ENCODE results near the gene FECH.
"Not testable (repeated sequence)": the region's sequence is repeated elsewhere in the genome, so short reads cannot be mapped to it uniquely, and the experiment has no call there.

Gene FECH

GRCh38 chr18:57533868-57534510 is 52.5 kb downstream of the FECH start:
- DNase-seq (ENCODE audit: low read depth in 2 of 3, low spot score in 1 of 3) = no peak

GRCh38 chr18:57533006-57533867 is 53.3 kb downstream of the FECH start:
- no peak for DNase-seq (ENCODE audit: low read depth in 2 of 3, low spot score in 1 of 3)

- DNase-seq (ENCODE audit: low read depth in 2 of 3, low spot score in 1 of 3) = no peak
Measured at GRCh38 chr18:57529151-57529550, 57.4 kb downstream of the FECH start.

- DNase-seq (ENCODE audit: low read depth in 2 of 3, low spot score in 1 of 3) = no peak
Measured at GRCh38 chr18:57527556-57528229, 58.8 kb downstream of the FECH start.

GRCh38 chr18:57523171-57523956 is 63.1 kb downstream of the FECH start:
- no peak for DNase-seq (ENCODE audit: low read depth in 2 of 3, low spot score in 1 of 3)

- DNase-seq (ENCODE audit: low read depth in 2 of 3, low spot score in 1 of 3) = not testable (repeated sequence)
Measured at GRCh38 chr18:57522348-57522747, 64.2 kb downstream of the FECH start.

GRCh38 chr18:57519668-57520424 is 66.7 kb downstream of the FECH start:
- DNase-seq (ENCODE audit: low read depth in 2 of 3, low spot score in 1 of 3) = no peak

GRCh38 chr18:57518533-57518932 is 68.0 kb downstream of the FECH start:
- DNase-seq (ENCODE audit: low read depth in 2 of 3, low spot score in 1 of 3) = no peak

- DNase-seq (ENCODE audit: low read depth in 2 of 3, low spot score in 1 of 3) = no peak
Measured at GRCh38 chr18:57516056-57516455, 70.4 kb downstream of the FECH start.

- no peak for DNase-seq (ENCODE audit: low read depth in 2 of 3, low spot score in 1 of 3)
Measured at GRCh38 chr18:57505231-57505630, 81.3 kb downstream of the FECH start.

- no peak for DNase-seq (ENCODE audit: low read depth in 2 of 3, low spot score in 1 of 3)
Measured at GRCh38 chr18:57502624-57503023, 83.9 kb downstream of the FECH start.

- DNase-seq (ENCODE audit: low read depth in 2 of 3, low spot score in 1 of 3) = no peak
Measured at GRCh38 chr18:57498682-57499256, 87.7 kb downstream of the FECH start.
